Caco-2 (cell line): Measurements from ENCODE around the gene XRCC4. TPM values are rescaled to one million over a fixed set of nuclear protein-coding genes. Genes with fewer than 3 reads are reported as not detected.

ENCODE experiments used
- BruUV-seq: library from RNA; stranded (reverse); fragments of 400-500 nt; replicated peaks from 2 replicates; lab custom pipeline; 2021; lab: Mats Ljungman, UMichigan
- CTCF ChIA-PET: fragments of 300-600 bp; sonication (Branson Sonifier 250); formaldehyde crosslinking; loops from one replicate; lab custom pipeline; 2022; ENCODE audit warnings: antibody characterized with exemption; lab: Charles Lee
- POLR2A ChIA-PET: fragments of 300-600 bp; sonication (Branson Sonifier 250); formaldehyde crosslinking; loops from one replicate; lab custom pipeline; 2022; ENCODE audit warnings: antibody characterized with exemption; lab: Charles Lee
- DNase-seq, 2 experiments: peaks; one replicate each; pipeline versions ENCODE4 v3.0.0 to v3.0.0-alpha.2; 2020 to 2022
- H3K27me3 ChIP-seq: replicated peaks from 2 replicates; pipeline ENCODE4 v1.6.0; 2011; ENCODE audit warnings: low read length; ENCODE audit not compliant: control insufficient read depth, insufficient read depth
- H3K36me3 ChIP-seq: 2 replicates; pipeline ENCODE4 v1.5.1; 2011; ENCODE audit warnings: low read length; ENCODE audit not compliant: control insufficient read depth, insufficient read depth
- H3K4me1 ChIP-seq: fragments of 250-450 bp; sonication (Bioruptor Pico); 2 replicates; pipeline ENCODE4 v1.5.1; 2020; ENCODE audit warnings: mild to moderate bottlenecking
- H3K4me3 ChIP-seq: 2 replicates; pipeline ENCODE4 v1.5.1; 2011; ENCODE audit warnings: low read depth, mild to moderate bottlenecking, control low read depth, low read length
- H3K9me3 ChIP-seq: fragments of 250-450 bp; sonication (Bioruptor Pico); 2 replicates; pipeline ENCODE4 v1.5.1; 2020; ENCODE audit warnings: mild to moderate bottlenecking, moderate library complexity
- H3K27ac Mint-ChIP-seq: one replicate; pipeline ENCODE4 v1.8.0; 2022; ENCODE audit warnings: mixed read lengths; ENCODE audit not compliant: unreplicated experiment
- H3K27me3 Mint-ChIP-seq: one replicate; pipeline ENCODE4 v1.8.0; 2022; ENCODE audit warnings: mixed read lengths; ENCODE audit not compliant: insufficient read depth, unreplicated experiment
- H3K36me3 Mint-ChIP-seq: one replicate; pipeline ENCODE4 v1.8.0; 2022; ENCODE audit warnings: mild to moderate bottlenecking, mixed read lengths; ENCODE audit not compliant: insufficient read depth, unreplicated experiment
- H3K4me1 Mint-ChIP-seq: one replicate; pipeline ENCODE4 v1.8.0; 2022; ENCODE audit warnings: low read depth, mixed read lengths; ENCODE audit not compliant: unreplicated experiment
- H3K4me3 Mint-ChIP-seq: one replicate; pipeline ENCODE4 v1.8.0; 2022; ENCODE audit warnings: mild to moderate bottlenecking, moderate library complexity, mixed read lengths; ENCODE audit not compliant: unreplicated experiment
- H3K9me3 Mint-ChIP-seq: one replicate; pipeline ENCODE4 v1.8.0; 2022; ENCODE audit warnings: mixed read lengths; ENCODE audit not compliant: unreplicated experiment
- CTCF ChIP-seq, 2 experiments: fragments of 200-600 bp in 1 of 2; IDR thresholded peaks; 1 replicate in 1 of 2; 2 replicates in 1 of 2; pipeline versions ENCODE4 v1.5.1 to v1.8.0; 2011 to 2022; ENCODE audit warnings: antibody characterized with exemption in 1 of 2, control low read depth in 1 of 2, inconsistent platforms in 1 of 2, low read depth in 1 of 2, low read length in 1 of 2, mild to moderate bottlenecking in 1 of 2, moderate library complexity in 1 of 2; ENCODE audit not compliant: insufficient read depth in 1 of 2, severe bottlenecking in 1 of 2, unreplicated experiment in 1 of 2
- intact Hi-C: fragments of 100-400 bp; cut with micrococcal nuclease; formaldehyde crosslinking; loops from one replicate; pipeline ENCODE4 v1.10.0; 2022; ENCODE audit not compliant: unreplicated experiment
- total RNA-seq: library from RNA; stranded (reverse); gene quantifications from 2 replicates; pipeline ENCODE4 v1.2.3, GENCODE V29; 2022

XRCC4 gene
- total RNA-seq, 1 experiment from 2014 or later, result 13.0 TPM

GRCh38 chr5:83172655-83173054, 95.3 kb downstream of the XRCC4 start:
- H3K36me3 Mint-ChIP-seq, result no peaks in the 10 kb centered on the region
- peaks cover 7% of the 10 kb centered on the region for H3K4me1 Mint-ChIP-seq
- H3K9me3 Mint-ChIP-seq, result no peaks in the 10 kb centered on the region
- no peaks in the 10 kb centered on the region for H3K27me3 Mint-ChIP-seq
- Histone ChIP-seq H3K36me3 (no peaks in the 10 kb centered on the region), H3K9me3 (no peaks in the 10 kb centered on the region), H3K4me3 (no peak overlapping the region), H3K27me3 (no peaks in the 10 kb centered on the region), H3K4me1 (peaks cover 2% of the 10 kb centered on the region; the same call in 1 of the 2 replicates)
- H3K4me3 Mint-ChIP-seq, result no peak overlapping the region
- POLR2A ChIA-PET, result no interaction called here
- no peak for DNase-seq
- CTCF ChIA-PET, result no interaction called here
- H3K27ac Mint-ChIP-seq, result no peak overlapping the region
- BruUV-seq, result no TSS peak
- intact Hi-C loops, result no loop called here
- no peak for TF ChIP-seq CTCF (IDR thresholded peaks at IDR 0.05; ENCODE audit: insufficient read depth in 1 of 2, low read depth in 1 of 2, low read length in 1 of 2, severe bottlenecking in 1 of 2, unreplicated experiment in 1 of 2)

GRCh38 chr5:83173826-83174225, 96.5 kb downstream of the XRCC4 start:
- BruUV-seq, result no TSS peak
- no peaks in the 10 kb centered on the region for H3K27me3 ChIP-seq
- H3K4me1 ChIP-seq, result no peaks in the 10 kb centered on the region; the same call in 1 of the 2 replicates
- Mint-ChIP-seq H3K27ac (no peak overlapping the region), H3K36me3 (no peaks in the 10 kb centered on the region), H3K27me3 (no peaks in the 10 kb centered on the region), H3K4me3 (no peak overlapping the region), H3K9me3 (no peaks in the 10 kb centered on the region), H3K4me1 (peaks cover 6% of the 10 kb centered on the region)
- TF ChIP-seq CTCF (IDR thresholded peaks at IDR 0.05; ENCODE audit: insufficient read depth in 1 of 2, low read depth in 1 of 2, low read length in 1 of 2, severe bottlenecking in 1 of 2, unreplicated experiment in 1 of 2), result no peak
- H3K36me3 ChIP-seq, result no peaks in the 10 kb centered on the region
- intact Hi-C loops, result no loop called here
- H3K9me3 ChIP-seq, result no peaks in the 10 kb centered on the region
- H3K4me3 ChIP-seq, result no peak overlapping the region
- no peak for DNase-seq
- CTCF ChIA-PET, result no interaction called here
- POLR2A ChIA-PET, result no interaction called here

DNA sequence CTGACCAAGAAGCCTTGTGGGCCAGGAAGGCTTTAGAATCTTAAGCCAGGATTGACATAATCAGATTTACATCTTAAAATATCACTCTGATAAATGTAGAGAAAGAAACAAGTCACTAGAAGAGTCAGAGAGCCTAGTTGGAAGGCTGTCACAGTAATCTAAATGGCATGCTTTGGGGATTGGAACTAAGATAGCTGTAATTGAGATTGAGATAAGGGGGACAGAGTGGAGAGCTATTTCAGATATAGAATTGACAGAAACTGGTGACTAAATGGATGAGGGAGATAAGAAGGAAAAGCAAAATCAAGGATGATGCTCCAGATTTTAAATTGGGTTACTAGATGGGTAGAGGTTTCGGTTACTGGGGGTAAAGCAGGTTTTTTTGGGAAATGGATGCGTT, 100.5 kb downstream of the XRCC4 start:
- Histone ChIP-seq H3K4me1 (no peaks in the 10 kb centered on the region; the same call in 1 of the 2 replicates), H3K27me3 (no peaks in the 10 kb centered on the region), H3K4me3 (no peak overlapping the region), H3K9me3 (no peaks in the 10 kb centered on the region), H3K36me3 (no peaks in the 10 kb centered on the region)
- Mint-ChIP-seq H3K27me3 (no peaks in the 10 kb centered on the region), H3K4me1 (no peaks in the 10 kb centered on the region), H3K27ac (no peak overlapping the region), H3K36me3 (no peaks in the 10 kb centered on the region), H3K9me3 (no peaks in the 10 kb centered on the region), H3K4me3 (no peak overlapping the region)
- no TSS peak for BruUV-seq
- intact Hi-C loops, result no loop called here
- ChIA-PET CTCF (interaction anchor here (0.7 kb wide), 2 partner anchors 78 to 1747 kb away, joined by 6 to 9 read pairs; no protein-coding TSS in a partner anchor), POLR2A (interaction anchor here (0.6 to 0.7 kb wide), 2 partner anchors 100 to 1671 kb away, joined by 4 to 5 read pairs; partner anchors contain the start of gene XRCC4)
- DNase-seq, result no peak
- TF ChIP-seq CTCF (IDR thresholded peaks at IDR 0.05; ENCODE audit: insufficient read depth in 1 of 2, low read depth in 1 of 2, low read length in 1 of 2, severe bottlenecking in 1 of 2, unreplicated experiment in 1 of 2), result no peak
